ENCODE data around the gene FAM241B. TPM values are rescaled to one million over a fixed set of nuclear protein-coding genes. Genes with fewer than 3 reads are reported as not detected.

The FAM241B gene
- polyA plus RNA-seq, 1 experiment, result 3.4 TPM

DNA sequence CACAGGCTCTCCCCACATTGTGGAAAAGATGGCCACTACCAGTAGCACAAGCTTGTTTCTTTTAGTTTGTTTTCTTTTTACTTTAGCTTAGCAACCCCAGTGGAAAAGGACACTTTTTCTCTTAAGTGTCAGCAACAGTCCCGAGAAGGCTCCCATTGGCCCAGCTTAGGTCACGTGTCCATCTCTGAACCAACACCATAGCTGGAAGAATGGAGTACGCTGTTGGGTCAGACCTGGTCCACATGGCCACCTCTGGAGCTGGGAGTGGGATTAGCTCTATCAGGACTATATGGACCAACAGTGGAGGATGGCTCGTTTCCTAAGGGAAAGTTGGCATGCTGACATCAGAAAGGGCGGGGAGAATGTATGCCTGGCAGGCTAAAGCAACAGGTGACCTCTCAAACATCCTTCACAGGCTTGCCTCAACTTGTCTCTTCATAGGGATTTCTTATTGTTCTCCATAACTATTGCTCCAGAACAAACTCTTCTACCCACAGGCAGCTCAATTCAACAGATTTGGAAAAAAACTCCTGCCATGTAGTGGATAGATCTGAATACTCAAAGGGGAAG, 29.2 kb upstream of the FAM241B start:
- Histone ChIP-seq H3K27me3 (ENCODE audit: control insufficient read depth, insufficient read depth, low read length) (peaks cover 4% of the 10 kb centered on the region), H3K36me3 (ENCODE audit: control insufficient read depth, insufficient read depth, low read length) (no peaks in the 10 kb centered on the region), H3K4me3 (ENCODE audit: low read depth, low read length) (no peak overlapping the region)
- ChIA-PET CTCF (interaction anchor here (0.6 kb wide), 1 partner anchor 54 kb away, joined by 3 read pairs; no protein-coding TSS in a partner anchor), POLR2A (no interaction called here)
- TF ChIP-seq, protein P1, sequence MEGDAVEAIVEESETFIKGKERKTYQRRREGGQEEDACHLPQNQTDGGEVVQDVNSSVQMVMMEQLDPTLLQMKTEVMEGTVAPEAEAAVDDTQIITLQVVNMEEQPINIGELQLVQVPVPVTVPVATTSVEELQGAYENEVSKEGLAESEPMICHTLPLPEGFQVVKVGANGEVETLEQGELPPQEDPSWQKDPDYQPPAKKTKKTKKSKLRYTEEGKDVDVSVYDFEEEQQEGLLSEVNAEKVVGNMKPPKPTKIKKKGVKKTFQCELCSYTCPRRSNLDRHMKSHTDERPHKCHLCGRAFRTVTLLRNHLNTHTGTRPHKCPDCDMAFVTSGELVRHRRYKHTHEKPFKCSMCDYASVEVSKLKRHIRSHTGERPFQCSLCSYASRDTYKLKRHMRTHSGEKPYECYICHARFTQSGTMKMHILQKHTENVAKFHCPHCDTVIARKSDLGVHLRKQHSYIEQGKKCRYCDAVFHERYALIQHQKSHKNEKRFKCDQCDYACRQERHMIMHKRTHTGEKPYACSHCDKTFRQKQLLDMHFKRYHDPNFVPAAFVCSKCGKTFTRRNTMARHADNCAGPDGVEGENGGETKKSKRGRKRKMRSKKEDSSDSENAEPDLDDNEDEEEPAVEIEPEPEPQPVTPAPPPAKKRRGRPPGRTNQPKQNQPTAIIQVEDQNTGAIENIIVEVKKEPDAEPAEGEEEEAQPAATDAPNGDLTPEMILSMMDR (IDR thresholded peaks at IDR 0.05; ENCODE audit: insufficient read depth, low read depth, low read length), result no peak
- DNase-seq (ENCODE audit: low read depth), result no peak

DNA sequence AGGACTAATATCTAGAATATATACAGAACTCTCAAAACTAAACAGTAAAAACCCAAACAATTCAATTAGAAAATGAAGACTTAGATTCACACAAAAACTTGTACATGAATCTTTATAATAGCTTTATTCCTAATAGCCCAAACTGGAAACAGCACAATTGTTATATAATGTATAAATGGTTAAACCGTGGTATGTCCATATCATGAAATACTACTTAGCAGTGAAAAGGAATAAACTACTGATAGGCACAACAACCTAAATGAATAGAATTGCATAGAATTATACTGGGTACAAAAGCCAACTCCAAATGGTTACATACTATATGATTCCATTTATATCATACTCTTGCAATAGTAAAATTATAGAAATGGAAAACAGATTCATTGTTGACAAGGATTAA, 21.0 kb upstream of the FAM241B start:
- ChIA-PET CTCF (interaction anchor here (0.6 kb wide), 1 partner anchor 102 kb away, joined by 3 read pairs; no protein-coding TSS in a partner anchor), POLR2A (no interaction called here)
- DNase-seq (ENCODE audit: low read depth), result no peak
- 0 out of 2 replicates have a peak, but pooled peaks cover under 1% of the 10 kb centered on the region for H3K27me3 ChIP-seq (ENCODE audit: control insufficient read depth, insufficient read depth, low read length)
- H3K36me3 ChIP-seq (ENCODE audit: control insufficient read depth, insufficient read depth, low read length), result no peaks in the 10 kb centered on the region
- no peak overlapping the region for H3K4me3 ChIP-seq (ENCODE audit: low read depth, low read length)
- TF ChIP-seq, protein P1 (IDR thresholded peaks at IDR 0.05; ENCODE audit: insufficient read depth, low read depth, low read length), result no peak

DNA sequence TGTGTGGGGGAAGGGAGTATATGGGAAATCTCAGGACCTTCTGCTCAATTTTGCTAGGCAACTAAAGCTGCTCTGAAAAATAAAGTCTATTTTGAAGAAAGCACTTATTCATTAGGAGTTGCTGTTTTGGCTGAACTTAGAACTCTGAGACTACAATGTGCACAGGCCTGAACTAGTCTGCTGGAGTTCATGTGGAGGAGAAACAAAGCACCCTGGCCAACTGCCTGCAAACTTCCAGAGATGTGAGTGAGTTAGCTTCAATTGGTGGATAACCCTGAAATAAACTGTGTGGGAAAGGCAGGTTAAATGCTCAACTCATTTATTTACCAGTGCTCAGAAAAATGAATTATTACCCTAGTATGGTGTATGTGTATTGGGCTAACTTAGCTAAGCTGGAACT, 17.3 kb upstream of the FAM241B start:
- H3K4me3 ChIP-seq (ENCODE audit: low read depth, low read length), result no peak overlapping the region
- CTCF ChIA-PET, result interaction anchor here (1.2 to 1.9 kb wide), 3 partner anchors 17 to 30 kb away, joined by 3 to 6 read pairs (median 5); no protein-coding TSS in a partner anchor
- no peaks in the 10 kb centered on the region for H3K36me3 ChIP-seq (ENCODE audit: control insufficient read depth, insufficient read depth, low read length)
- POLR2A ChIA-PET, result no interaction called here
- TF ChIP-seq, protein P1 (IDR thresholded peaks at IDR 0.05; ENCODE audit: insufficient read depth, low read depth, low read length), result no peak
- peaks cover 8% of the 10 kb centered on the region for H3K27me3 ChIP-seq (ENCODE audit: control insufficient read depth, insufficient read depth, low read length)
- no peak for DNase-seq (ENCODE audit: low read depth)

DNA sequence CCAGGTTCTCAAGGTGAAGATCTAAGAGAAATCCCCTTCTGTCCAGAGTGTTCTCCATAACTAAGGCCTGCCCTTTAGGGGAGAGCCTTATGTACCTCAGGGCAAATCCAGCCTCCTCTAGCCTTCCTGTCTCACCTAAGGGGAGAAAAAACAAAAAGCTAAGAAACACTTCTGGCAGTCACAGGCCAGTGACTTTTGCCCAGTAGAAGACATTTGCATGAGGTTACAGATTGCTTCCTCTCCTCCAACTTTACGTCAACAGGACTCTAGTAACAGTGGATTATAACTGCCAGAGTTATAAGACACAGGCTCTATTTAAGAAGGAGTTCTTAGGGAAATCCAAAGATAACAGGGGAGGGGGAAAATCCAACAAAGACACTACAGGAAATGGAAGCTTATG, 15.9 kb upstream of the FAM241B start:
- Histone ChIP-seq H3K36me3 (ENCODE audit: control insufficient read depth, insufficient read depth, low read length) (no peaks in the 10 kb centered on the region), H3K27me3 (ENCODE audit: control insufficient read depth, insufficient read depth, low read length) (peaks cover 12% of the 10 kb centered on the region), H3K4me3 (ENCODE audit: low read depth, low read length) (no peak overlapping the region)
- CTCF ChIA-PET, result interaction anchor here (1.5 to 1.9 kb wide), 2 partner anchors 15 to 18 kb away, joined by 5 to 6 read pairs; no protein-coding TSS in a partner anchor
- no peak for DNase-seq (ENCODE audit: low read depth)
- TF ChIP-seq, protein P1 (IDR thresholded peaks at IDR 0.05; ENCODE audit: insufficient read depth, low read depth, low read length), result no peak
- POLR2A ChIA-PET, result no interaction called here

DNA sequence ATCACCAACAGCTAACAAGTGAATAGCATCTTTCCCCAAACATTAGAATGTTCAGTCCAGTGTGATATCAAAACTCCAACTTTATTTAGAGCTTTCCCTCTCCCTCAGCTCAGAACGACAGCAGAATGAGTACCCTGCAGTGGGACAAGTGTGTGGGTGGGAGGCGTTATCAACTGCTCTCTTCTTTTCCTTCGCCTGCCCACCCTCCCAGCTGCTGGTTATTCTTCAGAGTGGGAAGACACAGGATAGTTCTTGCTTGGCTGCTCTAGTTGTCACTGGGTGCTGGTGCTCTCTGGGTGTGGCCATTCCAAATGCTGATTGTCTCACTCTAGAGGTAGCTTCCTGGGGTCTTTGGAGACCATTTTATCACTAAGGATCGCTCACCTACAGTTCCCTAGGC, 13.7 kb upstream of the FAM241B start:
- TF ChIP-seq, protein P1 (IDR thresholded peaks at IDR 0.05; ENCODE audit: insufficient read depth, low read depth, low read length), result no peak
- no peak for DNase-seq (ENCODE audit: low read depth)
- H3K36me3 ChIP-seq (ENCODE audit: control insufficient read depth, insufficient read depth, low read length), result no peaks in the 10 kb centered on the region
- no peak overlapping the region for H3K4me3 ChIP-seq (ENCODE audit: low read depth, low read length)
- CTCF ChIA-PET, result interaction anchor here (1.2 kb wide), 1 partner anchor 21 kb away, joined by 3 read pairs; no protein-coding TSS in a partner anchor
- H3K27me3 ChIP-seq (ENCODE audit: control insufficient read depth, insufficient read depth, low read length), result peaks cover 14% of the 10 kb centered on the region
- POLR2A ChIA-PET, result no interaction called here

All from BJ (cell line).